Thoracic aorta (tissue), 2 donors: Measurements from ENCODE around the gene MFAP3L. TPM values are rescaled to one million over a fixed set of nuclear protein-coding genes. Genes with fewer than 3 reads are reported as not detected.
"Not testable (repeated sequence)": the region's sequence is repeated elsewhere in the genome, so short reads cannot be mapped to it uniquely, and the experiment has no call there.

ENCODE experiments used
- ATAC-seq: fragments of 150-250 bp; one replicate; pipeline ENCODE4 v1.8.0; 2017; ENCODE audit warnings: low read depth; ENCODE audit not compliant: insufficient number of reproducible peaks, low FRiP score
- DNase-seq: peaks from one replicate; pipeline ENCODE4 v3.0.0-alpha.2; 2020; ENCODE audit warnings: low spot score
- H3K27ac ChIP-seq, 2 donors: fragments of 200-600 bp; sonication (generic); 1 replicate in 1 of 2; 2 replicates in 1 of 2; pipeline ENCODE4 v1.5.1; 2016; ENCODE audit warnings: mild to moderate bottlenecking in 2 of 2, moderate library complexity in 2 of 2
- H3K27me3 ChIP-seq: fragments of 200-600 bp; sonication (generic); replicated peaks from 2 replicates; pipeline ENCODE4 v1.6.0; 2016; ENCODE audit warnings: mild to moderate bottlenecking; ENCODE audit not compliant: insufficient read depth
- H3K36me3 ChIP-seq: fragments of 200-600 bp; sonication (generic); one replicate; pipeline ENCODE4 v1.5.1; 2016
- H3K4me1 ChIP-seq, 2 donors: fragments of 200-600 bp; sonication (generic); 1 replicate in 1 of 2; 2 replicates in 1 of 2; pipeline versions ENCODE4 v1.5.1 to v1.6.0; 2016; ENCODE audit warnings: low read depth in 2 of 2, mild to moderate bottlenecking in 1 of 2; ENCODE audit not compliant: control insufficient read depth in 1 of 2
- H3K4me3 ChIP-seq: fragments of 200-600 bp; sonication (generic); 2 replicates; pipeline ENCODE4 v1.5.1; 2016; ENCODE audit warnings: mild to moderate bottlenecking
- H3K9me3 ChIP-seq: fragments of 200-600 bp; sonication (generic); 2 replicates; pipeline ENCODE4 v1.5.1; 2016
- CTCF ChIP-seq: fragments of 200-600 bp; sonication (generic); IDR thresholded peaks from one replicate; pipeline ENCODE4 v1.5.1; 2019; ENCODE audit warnings: antibody characterized with exemption
- total RNA-seq, 2 donors: library from RNA; depleted of rRNA; stranded (reverse); fragments of >200 nt; gene quantifications; one replicate each; pipeline versions ENCODE4 v1.1.0 to v1.2.3, GENCODE V29; 2016

Gene MFAP3L
- total RNA-seq, 2 donors from 2014 or later, result 11.4 to 15.2 TPM

- no peaks in the 10 kb centered on the region for H3K27me3 ChIP-seq
- H3K4me3 ChIP-seq, result no peak overlapping the region
- TF ChIP-seq CTCF, result no peak
- H3K4me1 ChIP-seq, result peaks cover 3 to 11% of the 10 kb centered on the region in 2 donors
- ATAC-seq (no peak), DNase-seq (no peak)
- H3K36me3 ChIP-seq, result no peaks in the 10 kb centered on the region
- no peaks in the 10 kb centered on the region for H3K9me3 ChIP-seq
- peak overlapping the region in 1 of 2 donors; percentile 13 for H3K27ac ChIP-seq
Measured at GRCh38 chr4:169956091-169956843, 69.9 kb downstream of the MFAP3L start.

GRCh38 chr4:169955521-169955920 is 70.7 kb downstream of the MFAP3L start:
- no peak for TF ChIP-seq CTCF
- no peak overlapping the region for H3K4me3 ChIP-seq
- no peaks in the 10 kb centered on the region for H3K9me3 ChIP-seq
- ATAC-seq (no peak), DNase-seq (no peak)
- no peaks in the 10 kb centered on the region for H3K27me3 ChIP-seq
- peaks cover 3 to 11% of the 10 kb centered on the region in 2 donors for H3K4me1 ChIP-seq
- H3K27ac ChIP-seq, result no peak overlapping the region
- no peaks in the 10 kb centered on the region for H3K36me3 ChIP-seq

GRCh38 chr4:169952236-169953002 is 73.8 kb downstream of the MFAP3L start:
- TF ChIP-seq CTCF, result no peak
- Histone ChIP-seq H3K27ac (no peak overlapping the region), H3K4me1 (peaks cover 3 to 11% of the 10 kb centered on the region in 2 donors), H3K27me3 (no peaks in the 10 kb centered on the region), H3K9me3 (no peaks in the 10 kb centered on the region), H3K36me3 (no peaks in the 10 kb centered on the region), H3K4me3 (no peak overlapping the region)
- no peak for ATAC-seq
- no peak for DNase-seq

- ATAC-seq, result no peak
- DNase-seq, result no peak
- no peaks in the 10 kb centered on the region for H3K4me1 ChIP-seq
- no peak overlapping the region for H3K4me3 ChIP-seq
- no peaks in the 10 kb centered on the region for H3K27me3 ChIP-seq
- no peak overlapping the region for H3K27ac ChIP-seq
- no peak for TF ChIP-seq CTCF
- H3K9me3 ChIP-seq, result no peaks in the 10 kb centered on the region
- no peaks in the 10 kb centered on the region for H3K36me3 ChIP-seq
Measured at GRCh38 chr4:169948271-169948670, 77.9 kb downstream of the MFAP3L start.

- no peak for TF ChIP-seq CTCF
- no peak overlapping the region for H3K27ac ChIP-seq
Measured at GRCh38 chr4:169945636-169946035, 80.6 kb downstream of the MFAP3L start.

GRCh38 chr4:169943601-169944000 is 82.6 kb downstream of the MFAP3L start:
- not testable (repeated sequence) for H3K27ac ChIP-seq, H3K36me3 ChIP-seq, H3K27me3 ChIP-seq, H3K4me1 ChIP-seq, DNase-seq, ATAC-seq, H3K9me3 ChIP-seq, H3K4me3 ChIP-seq

More at GRCh38 chr4:169945636-169946035, 80.6 kb downstream of the MFAP3L start:
- DNase-seq (no peak), ATAC-seq (no peak)
- Histone ChIP-seq H3K9me3 (no peaks in the 10 kb centered on the region), H3K4me1 (no peaks in the 10 kb centered on the region), H3K27me3 (no peaks in the 10 kb centered on the region), H3K4me3 (no peak overlapping the region), H3K36me3 (no peaks in the 10 kb centered on the region)
